GM21576 (cell line): ENCODE measurements around the gene PTPN2.
"Not testable (repeated sequence)": the region's sequence is repeated elsewhere in the genome, so short reads cannot be mapped to it uniquely, and the experiment has no call there.

Source experiments
- ATAC-seq: cut with Tn5 transposase; IDR thresholded peaks from one replicate; pipeline ENCODE4 v1.9.1; 2021; ENCODE audit warnings: mild to moderate bottlenecking, moderate library complexity; ENCODE audit not compliant: unreplicated experiment

Gene PTPN2

DNA sequence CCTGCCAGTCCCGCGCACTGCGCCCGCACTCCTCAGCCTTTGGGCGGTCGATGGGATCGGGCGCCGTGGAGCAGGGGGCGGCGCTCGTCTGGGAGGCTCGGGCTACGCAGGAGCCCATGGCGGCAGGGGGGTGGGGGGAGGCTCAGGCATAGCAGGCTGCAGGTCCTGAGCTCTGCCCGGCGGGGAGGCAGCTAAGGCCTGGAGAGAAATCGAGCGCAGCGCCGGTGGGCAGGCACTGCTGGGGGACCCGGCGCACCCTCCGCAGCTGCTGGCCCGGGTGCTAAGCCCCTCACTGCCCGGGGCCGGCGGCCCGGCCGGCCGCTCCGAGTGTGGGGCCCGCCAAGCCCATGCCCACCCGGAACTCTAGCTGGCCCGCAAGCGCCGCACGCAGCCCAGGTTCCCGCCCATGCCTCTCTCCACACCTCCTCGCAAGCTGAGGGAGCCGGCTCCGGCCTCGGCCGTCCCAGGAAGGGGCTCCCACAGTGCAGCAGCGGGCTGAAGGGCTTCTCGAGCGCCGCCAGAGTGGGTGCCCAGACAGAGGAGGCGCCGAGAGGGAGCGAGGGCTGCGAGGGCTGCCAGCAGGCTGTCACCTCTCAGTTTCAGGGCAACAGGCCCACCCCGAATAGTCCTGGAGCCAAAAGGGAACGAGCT is 107.1 kb downstream of the PTPN2 start:
- no peak for ATAC-seq

GRCh38 chr18:12776415-12776814 is 107.6 kb downstream of the PTPN2 start:
- ATAC-seq = not testable (repeated sequence)

GRCh38 chr18:12774982-12775381 is 109.1 kb downstream of the PTPN2 start:
- ATAC-seq = no peak

- ATAC-seq = no peak
These were observed 110.7 kb downstream of the PTPN2 start for GRCh38 chr18:12773369-12773768.

DNA sequence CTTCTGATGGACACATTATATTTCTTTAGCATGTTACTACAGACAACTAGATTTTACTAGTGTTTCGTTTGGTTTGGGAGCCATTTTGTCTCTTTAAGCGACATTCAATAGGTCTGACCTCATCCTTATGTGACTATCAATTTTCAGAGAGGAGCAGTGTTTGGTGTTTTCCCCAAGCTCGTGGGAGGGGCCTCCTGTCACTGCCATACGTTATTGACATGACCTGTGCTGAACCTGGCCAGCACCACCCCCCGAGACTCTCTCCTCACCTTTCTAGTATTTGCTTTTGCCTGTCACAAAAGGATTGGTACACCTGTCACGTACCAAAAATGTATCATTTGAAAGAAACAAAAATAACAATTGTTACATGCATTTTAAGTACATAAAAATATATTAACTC is 111.9 kb downstream of the PTPN2 start:
- no peak for ATAC-seq

- ATAC-seq = no peak
These were observed 113.4 kb downstream of the PTPN2 start for GRCh38 chr18:12770469-12771219.

DNA sequence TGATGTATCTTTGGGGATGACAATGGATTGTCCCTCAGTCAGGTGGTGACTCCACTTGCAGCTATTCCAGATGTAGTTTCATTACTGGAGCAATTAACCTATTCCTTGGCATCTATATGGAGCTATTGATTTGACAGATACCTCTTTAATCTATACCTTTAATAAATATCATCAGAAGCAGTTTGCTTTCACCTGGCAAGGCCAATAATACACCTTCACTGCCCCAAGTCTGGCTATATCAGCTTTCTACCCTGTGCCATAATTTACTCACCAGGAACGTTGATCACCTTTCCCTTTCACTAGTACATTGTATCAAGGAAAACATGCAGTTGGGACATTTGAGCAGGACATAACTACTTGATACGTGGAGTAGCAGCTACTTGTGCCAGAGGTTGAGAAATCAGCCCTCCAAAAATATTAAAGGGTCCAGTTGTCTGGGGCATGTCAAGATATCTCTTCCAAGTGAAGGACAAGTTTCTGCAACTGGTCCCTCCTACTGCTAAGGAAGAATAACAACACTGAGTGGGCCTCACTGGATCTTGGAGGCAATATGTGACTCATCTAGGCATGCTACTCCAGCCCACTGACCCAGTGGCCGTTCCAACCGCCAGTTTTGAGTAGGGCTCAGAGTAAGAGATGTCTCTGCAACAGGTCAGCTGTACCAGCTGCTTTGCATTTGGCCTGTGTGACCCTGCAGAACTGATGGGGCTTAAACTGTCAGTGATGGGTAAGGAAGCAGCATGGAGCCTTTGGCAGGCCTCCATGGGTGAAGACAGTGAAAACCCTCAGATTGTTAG is 114.2 kb downstream of the PTPN2 start:
- ATAC-seq = no peak

DNA sequence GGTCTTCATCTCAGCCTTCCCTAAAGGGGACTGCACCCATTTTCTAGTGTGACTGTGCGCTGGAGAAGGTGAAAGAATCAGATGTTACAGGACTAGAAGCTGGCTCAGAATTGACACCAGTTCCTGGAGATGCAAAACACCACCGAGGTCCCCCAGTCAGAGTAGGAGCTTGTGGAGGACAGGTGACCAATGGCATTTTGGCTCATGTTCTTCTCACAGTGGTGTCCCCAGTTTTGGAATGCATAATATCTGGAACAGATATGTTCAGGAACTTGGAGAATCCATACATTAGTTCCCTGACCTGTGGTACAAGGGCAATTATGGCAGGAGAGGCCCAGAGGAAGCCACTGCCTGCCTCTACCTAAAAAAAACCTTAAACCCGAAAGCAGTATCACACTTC is 114.9 kb downstream of the PTPN2 start:
- ATAC-seq = no peak

DNA sequence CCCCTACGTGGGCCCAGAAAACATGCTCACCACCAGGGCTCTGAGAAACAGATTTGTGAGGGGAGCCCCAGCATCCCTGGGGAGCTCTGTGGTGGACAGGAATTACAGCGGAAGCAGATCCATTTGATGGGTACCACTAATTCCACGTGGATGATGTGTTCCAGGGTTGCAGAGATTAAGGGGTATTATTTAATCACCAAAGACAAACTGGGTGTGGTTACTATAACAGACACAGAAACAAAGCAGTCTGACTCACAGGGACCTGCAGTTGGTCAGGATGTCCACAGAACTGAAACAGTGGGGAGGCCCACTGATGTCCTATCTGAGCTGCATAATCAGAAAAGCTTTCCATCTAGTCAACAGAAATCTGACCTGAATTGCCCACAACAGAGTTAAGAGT is 115.4 kb downstream of the PTPN2 start:
- ATAC-seq = no peak

- no peak for ATAC-seq
These were observed 116.4 kb downstream of the PTPN2 start for GRCh38 chr18:12767580-12768155.

DNA sequence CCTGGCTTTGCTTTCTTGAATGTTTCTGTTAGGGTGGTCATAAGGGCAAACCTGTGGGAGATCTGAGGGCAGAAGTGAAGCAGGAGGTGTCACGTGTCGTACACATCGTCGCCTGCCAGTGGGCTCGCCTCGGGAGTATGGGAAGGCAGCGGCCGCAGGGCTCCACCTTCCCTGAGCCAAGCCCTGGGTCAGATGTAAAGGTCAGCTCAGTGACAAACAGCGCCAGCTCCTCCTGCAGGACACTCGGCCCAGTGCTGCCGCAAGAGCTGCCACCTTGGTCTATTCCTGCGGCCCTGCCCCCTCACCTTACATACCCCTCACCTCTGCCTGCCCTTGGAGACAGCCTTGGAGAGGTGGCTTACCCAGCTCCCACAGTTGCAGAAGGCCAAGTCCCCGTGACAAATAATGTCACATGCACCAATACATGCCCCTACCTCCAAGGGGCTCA is 117.0 kb downstream of the PTPN2 start:
- ATAC-seq = no peak

DNA sequence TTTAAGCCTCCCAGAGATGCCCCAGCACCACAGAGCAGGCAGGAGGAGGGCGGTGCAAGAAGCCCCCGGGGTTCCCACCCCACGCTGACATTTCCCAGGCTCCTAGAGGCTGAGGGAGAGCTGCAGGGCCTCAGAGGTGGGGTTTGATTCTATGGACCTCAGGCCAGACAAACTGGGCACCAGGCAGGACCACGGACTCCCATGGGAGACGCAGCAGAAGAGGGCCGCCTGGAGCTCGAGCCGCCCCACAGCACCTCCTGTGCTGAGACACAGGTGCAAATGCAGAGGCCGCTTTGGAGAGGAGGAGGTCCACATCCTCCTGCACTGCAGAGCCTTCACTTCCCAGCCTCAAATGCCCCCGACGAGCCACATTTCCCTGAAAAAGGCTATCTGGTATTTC is 118.5 kb downstream of the PTPN2 start:
- no peak for ATAC-seq

DNA sequence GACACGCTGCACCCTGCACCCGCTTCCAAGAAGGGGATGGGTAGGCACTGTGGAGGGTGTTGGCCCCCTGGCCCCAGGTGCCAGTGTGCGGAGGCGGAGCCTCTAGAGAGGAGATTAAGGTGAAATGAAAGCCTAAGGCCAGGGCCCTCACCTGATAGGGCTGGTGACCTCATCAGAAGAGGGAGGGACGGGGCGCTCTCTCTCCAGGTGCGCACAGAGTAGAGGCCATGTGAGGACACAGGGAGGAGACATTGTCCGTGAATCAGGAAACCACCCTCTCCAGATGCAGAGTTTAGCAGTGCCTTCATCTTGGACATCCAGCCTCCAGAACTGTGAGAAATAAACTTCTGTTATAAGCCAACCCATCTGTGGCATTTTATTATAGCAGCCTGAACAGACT is 118.9 kb downstream of the PTPN2 start:
- ATAC-seq = no peak

GRCh38 chr18:12758566-12758965 is 125.5 kb downstream of the PTPN2 start:
- ATAC-seq = not testable (repeated sequence)

DNA sequence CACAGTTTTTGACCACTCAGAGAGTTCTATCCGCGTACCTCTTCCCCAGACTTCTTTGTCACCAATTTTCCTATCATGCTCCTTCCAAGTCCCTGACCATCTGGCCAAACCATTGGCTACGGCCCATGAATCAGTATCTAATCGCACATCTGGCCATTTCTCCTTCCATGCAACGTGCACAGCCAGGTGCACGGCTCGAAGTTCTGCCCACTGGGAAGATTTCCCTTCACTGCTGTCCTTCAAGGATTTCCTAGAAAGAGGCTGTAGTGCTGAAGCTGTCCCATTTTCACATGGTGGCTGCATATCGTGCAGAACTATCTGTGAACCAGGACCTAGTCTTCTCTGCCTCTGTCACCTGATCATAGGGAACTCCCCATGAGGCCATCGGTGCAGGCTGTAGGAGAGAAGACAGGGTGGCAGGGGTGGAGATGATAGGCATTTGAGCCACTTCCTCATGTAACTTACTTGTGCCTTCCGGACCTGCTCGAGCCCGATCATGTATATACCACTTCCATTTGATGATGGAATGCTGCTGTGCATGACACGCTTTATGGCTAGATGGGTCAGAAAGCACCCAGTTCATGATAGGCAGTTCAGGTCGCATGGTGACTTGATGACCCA is 127.3 kb downstream of the PTPN2 start:
- not testable (repeated sequence) for ATAC-seq

DNA sequence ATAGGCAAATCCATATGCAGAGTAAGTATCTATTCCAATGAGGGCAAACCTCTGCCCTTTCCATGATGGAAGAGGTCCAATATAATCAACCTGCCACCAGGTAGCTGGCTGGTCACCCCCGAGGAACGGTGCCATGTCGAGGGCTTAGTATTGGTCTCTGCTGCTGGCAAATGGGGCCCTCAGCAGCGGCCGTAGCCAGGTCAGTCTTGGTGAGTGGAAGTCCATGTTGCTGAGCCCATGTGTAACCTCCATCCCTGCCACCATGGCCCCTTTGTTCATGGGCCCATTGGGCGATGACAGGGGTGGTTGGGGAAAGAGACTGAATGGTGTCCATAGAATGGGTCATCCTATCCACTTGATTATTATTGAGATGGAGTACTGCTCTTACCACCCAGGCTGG is 128.4 kb downstream of the PTPN2 start:
- ATAC-seq = not testable (repeated sequence)

GRCh38 chr18:12754511-12754910 is 129.5 kb downstream of the PTPN2 start:
- no peak for ATAC-seq

DNA sequence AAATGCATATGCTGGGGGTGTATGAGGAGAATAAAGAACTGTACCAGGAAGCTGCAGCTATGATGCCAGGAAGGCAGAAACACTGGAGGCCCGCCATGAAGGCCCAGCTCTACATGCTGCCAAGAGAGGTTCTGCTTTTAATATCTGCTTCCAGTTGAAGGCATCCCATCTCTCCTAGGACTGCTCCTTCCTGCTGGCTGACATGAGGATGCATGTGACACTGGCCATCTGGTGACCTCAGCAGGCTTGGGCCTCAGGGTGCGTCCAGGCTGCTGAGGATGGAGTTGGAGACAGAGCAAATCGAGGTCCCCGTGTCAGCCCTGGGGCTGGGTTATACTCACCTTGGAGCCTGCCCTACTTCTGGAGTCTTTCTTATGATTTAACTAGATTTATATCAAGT is 132.1 kb downstream of the PTPN2 start:
- ATAC-seq = no peak

DNA sequence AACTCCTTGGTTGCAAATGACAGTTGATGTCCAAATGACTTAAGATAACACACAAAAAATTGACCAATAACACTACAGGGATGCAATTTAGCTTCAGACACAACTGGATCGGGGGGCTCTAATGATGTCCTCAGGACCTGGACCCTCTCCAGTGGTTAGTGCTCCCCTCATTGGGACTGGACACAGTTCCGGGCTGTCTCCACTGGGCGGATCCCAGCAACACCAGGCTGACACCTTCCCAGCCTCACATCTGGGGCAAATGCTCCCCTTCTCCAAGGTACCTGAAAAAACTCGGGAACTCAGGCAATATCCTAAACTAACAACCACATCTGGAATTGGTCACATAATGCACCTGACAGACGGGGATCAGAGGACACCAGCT is 132.5 kb downstream of the PTPN2 start:
- ATAC-seq = no peak

DNA sequence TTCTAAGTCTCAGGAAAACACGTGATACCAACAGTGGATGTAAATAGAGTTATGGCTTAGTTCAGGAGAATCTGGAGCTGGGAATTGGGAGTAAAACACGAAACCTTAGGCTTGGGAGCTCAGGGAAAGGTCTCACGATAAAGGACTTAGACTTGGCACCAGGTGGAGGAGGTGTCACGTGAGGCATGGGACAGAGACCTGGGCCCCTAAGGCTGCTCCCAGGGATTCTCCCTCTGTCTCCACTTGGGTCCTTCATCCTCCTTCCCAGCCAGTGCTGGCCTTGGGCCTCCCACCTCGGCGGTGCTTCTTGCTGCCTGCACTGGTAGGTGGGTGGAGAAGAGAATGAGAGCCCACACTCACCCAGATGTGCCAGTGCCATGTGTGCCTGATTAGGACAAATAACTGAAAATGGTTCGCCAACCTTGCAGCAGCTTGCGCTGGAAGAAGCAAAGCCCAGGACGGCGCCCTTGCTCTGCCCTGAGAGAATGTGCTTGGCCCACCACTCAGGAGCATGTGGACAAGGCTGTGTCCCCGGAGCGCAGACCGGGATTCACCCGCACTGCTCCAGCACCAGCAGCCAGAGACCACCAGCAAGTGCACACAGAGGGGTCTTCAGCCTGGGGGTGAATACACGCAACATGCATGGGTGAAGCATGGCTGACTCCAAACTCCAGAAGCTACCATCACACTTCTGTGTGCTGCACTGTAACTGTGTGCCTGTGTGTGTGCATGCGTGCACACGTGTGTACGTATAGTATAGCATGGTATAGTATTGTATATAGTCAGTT is 133.1 kb downstream of the PTPN2 start:
- no peak for ATAC-seq
